Heart left ventricle (tissue), 16 donors: ENCODE data around the gene PACSIN1. TPM values are rescaled to one million over a fixed set of nuclear protein-coding genes. Genes with fewer than 3 reads are reported as not detected.

Experiments used
- ATAC-seq, 4 donors: fragments of 200-7000 bp; cut with Tn5 transposase; one replicate each; pipeline ENCODE4 v1.9.1; 2020 to 2022; ENCODE audit warnings: moderate library complexity in 4 of 4, mild to moderate bottlenecking in 3 of 4, moderate number of reproducible peaks in 1 of 4
- DNase-seq, 5 donors: peaks; one replicate each; pipeline ENCODE4 v3.0.0-alpha.2; 2020
- H3K27ac ChIP-seq, 12 donors: fragments of 200-600 bp; sonication (generic) in 4 of 12; one replicate each; pipeline versions ENCODE4 v1.5.0 to v1.8.0; 2016 to 2022; ENCODE audit warnings: mild to moderate bottlenecking in 2 of 12
- H3K27me3 ChIP-seq, 9 donors: fragments of 200-600 bp; sonication (generic) in 2 of 9; one replicate each; pipeline versions ENCODE4 v1.5.1 to v1.8.0; 2016 to 2022; ENCODE audit warnings: mild to moderate bottlenecking in 3 of 9
- H3K36me3 ChIP-seq, 9 donors: fragments of 200-600 bp; sonication (generic) in 2 of 9; one replicate each; pipeline versions ENCODE4 v1.5.0 to v1.8.0; 2018 to 2022; ENCODE audit warnings: mild to moderate bottlenecking in 2 of 9
- H3K4me1 ChIP-seq, 12 donors: fragments of 200-600 bp; sonication (generic) in 4 of 12; one replicate each; pipeline versions ENCODE4 v1.5.0 to v1.8.0; 2016 to 2022; ENCODE audit warnings: mild to moderate bottlenecking in 3 of 12
- H3K4me3 ChIP-seq, 12 donors: fragments of 200-600 bp; sonication (generic) in 4 of 12; one replicate each; pipeline versions ENCODE4 v1.5.0 to v1.8.0; 2017 to 2022; ENCODE audit warnings: mild to moderate bottlenecking in 9 of 12, moderate library complexity in 4 of 12
- H3K9me3 ChIP-seq, 12 donors: fragments of 200-600 bp; sonication (generic) in 4 of 12; one replicate each; pipeline versions ENCODE4 v1.5.0 to v1.8.0; 2016 to 2022; ENCODE audit warnings: mild to moderate bottlenecking in 1 of 12
- POLR2A ChIP-seq, 2 donors: fragments of 450-650 bp; IDR thresholded peaks; one replicate each; pipeline ENCODE4 v1.6.1; 2017; ENCODE audit warnings: antibody characterized with exemption in 2 of 2, mild to moderate bottlenecking in 2 of 2, moderate library complexity in 2 of 2
- WGBS, 4 donors: extraction: QIAGEN DNeasy Blood & Tissue Kit in 2 of 4; methylation state at CpG; one replicate each; pipeline versions ENCODE4 v1.1.5 to v1.1.7; 2013 to 2018; 5-methylcytosine and 5-hydroxymethylcytosine counted together
- intact Hi-C, 10 donors: fragments of 100-400 bp; cut with DNase I; formaldehyde crosslinking; loops; one replicate each; pipeline versions ENCODE4 v1.11.1 to v1.14.2; 2022
- polyA plus RNA-seq, 2 donors: library from polyadenylated mRNA; stranded (reverse); fragments of 200-250 nt; gene quantifications; one replicate each; pipeline ENCODE4 v1.2.3, GENCODE V29; 2013
- total RNA-seq, 9 donors: library from RNA; depleted of rRNA in 2 of 9; stranded (reverse); fragments of >200 nt in 2 of 9; fragmentation: NEBNext Ultra II Directional in 3 of 9; extraction: Animal tissue kit (Norgen Biotek cat#: 25700) in 3 of 9; gene quantifications; one replicate each; pipeline versions ENCODE4 v1.1.0 to v1.2.4, GENCODE V29; 2016 to 2023
- TF ChIP-seq, protein P1 (sequence below), 12 donors: fragments of 200-600 bp; sonication (generic) in 4 of 12; IDR thresholded peaks; one replicate each; pipeline versions ENCODE4 v1.5.0 to v1.8.0; 2018 to 2022; ENCODE audit warnings: antibody characterized with exemption in 12 of 12, mild to moderate bottlenecking in 5 of 12
- donor health status: ischemic (EF 13 %, LVEDD 7.1; RV severe dilation, severe dysfunction).
- donor health status: healthy with polysubstance abuse.
- donor health status: DM: no; HTN: yes; CAD: no.
- donor health status: DM: no; HTN: no; CAD: no.
- donor health status: ischemic (EF 25% LVEDD 6.9; RV normal size, moderate dysfunction).
- donor health status: ischemic (EF 25% LVEDD 5.7; RV mildly dilated, moderate dysfunction).
- donor health status: healthy.
- donor health status: DM: yes; HTN: yes; CAD: no.
- donor health status: ischemic (EF 35%, LVEDD 5.7; RV mildly dilated, moderate dysfunction).
- donor health status: nonischemic (EF 11% LVEDD 7.7; RV severe dilation, severe dysfunction).
- donor health status: DM: yes; HTN: yes; CAD: no.
- donor health status: PGD.
- donor health status: ischemic (EF 29% LVEDD 5.4; RV normal size, mild dysfunction).
- donor health status: nonischemic (EF 23%, LVEDD 6.1; RV moderate dilation, normal function).

The PACSIN1 gene
- total and polyA plus RNA-seq, 11 donors, result 1.6 to 12.7 (median 6.0) TPM

DNA sequence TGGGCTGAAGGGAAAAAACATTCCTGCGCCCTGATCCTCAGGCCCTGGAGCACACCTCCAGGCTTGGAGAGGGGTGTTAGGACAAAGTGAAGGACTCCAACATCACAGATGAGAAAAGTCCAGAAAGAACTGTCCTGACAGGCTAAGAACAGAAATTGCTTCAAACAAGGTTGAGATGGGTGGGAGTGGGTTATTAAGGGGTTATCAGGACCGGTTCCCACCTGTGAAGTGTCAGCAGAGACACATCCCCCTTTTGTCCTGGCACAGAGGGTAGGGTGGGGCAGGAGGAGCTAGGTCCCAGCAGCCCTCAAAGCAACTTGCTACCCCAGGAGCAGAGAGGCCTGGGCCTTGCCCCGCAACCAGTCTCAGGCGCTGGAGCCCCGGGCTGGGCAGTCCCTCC, 86.7 kb downstream of the PACSIN1 start:
- Histone ChIP-seq H3K36me3 (no peaks in the 10 kb centered on the region), H3K27me3 (no peaks in the 10 kb centered on the region), H3K4me1 (no peaks in the 10 kb centered on the region), H3K4me3 (no peak overlapping the region), H3K9me3 (no peaks in the 10 kb centered on the region), H3K27ac (no peak overlapping the region)
- intact Hi-C loops, result no loop called here
- 82 to 95% (median 91%) methylated on average over 5 of the region's 5 CpGs for WGBS, 4 donors
- ATAC-seq (no peak), DNase-seq (no peak)
- TF ChIP-seq POLR2A (IDR thresholded peaks at IDR 0.05), result no peak
- TF ChIP-seq, protein P1, sequence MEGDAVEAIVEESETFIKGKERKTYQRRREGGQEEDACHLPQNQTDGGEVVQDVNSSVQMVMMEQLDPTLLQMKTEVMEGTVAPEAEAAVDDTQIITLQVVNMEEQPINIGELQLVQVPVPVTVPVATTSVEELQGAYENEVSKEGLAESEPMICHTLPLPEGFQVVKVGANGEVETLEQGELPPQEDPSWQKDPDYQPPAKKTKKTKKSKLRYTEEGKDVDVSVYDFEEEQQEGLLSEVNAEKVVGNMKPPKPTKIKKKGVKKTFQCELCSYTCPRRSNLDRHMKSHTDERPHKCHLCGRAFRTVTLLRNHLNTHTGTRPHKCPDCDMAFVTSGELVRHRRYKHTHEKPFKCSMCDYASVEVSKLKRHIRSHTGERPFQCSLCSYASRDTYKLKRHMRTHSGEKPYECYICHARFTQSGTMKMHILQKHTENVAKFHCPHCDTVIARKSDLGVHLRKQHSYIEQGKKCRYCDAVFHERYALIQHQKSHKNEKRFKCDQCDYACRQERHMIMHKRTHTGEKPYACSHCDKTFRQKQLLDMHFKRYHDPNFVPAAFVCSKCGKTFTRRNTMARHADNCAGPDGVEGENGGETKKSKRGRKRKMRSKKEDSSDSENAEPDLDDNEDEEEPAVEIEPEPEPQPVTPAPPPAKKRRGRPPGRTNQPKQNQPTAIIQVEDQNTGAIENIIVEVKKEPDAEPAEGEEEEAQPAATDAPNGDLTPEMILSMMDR (IDR thresholded peaks at IDR 0.05), result no peak

DNA sequence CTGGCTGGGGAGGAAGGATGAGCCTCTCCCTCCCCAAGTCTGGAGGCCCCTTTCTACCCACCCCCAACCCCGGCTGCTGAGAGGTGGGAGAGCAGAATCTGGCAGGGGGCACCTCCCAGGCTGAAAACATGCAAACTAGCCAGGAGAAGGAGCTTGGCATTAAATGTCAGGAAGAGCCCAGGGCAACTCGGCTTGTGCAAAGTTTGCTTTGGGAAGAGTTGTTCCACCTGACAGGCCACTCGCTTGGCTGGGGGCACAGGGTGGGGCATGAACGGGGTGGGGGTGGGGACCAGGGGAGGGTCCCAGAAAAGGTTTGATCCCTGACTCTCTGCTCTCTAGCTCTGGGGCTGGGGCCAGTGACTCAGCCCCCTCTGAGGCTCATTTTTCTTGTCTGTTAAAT, 87.3 kb downstream of the PACSIN1 start:
- Histone ChIP-seq H3K9me3 (peaks cover 0 to 4% (median 0%) of the 10 kb centered on the region in 12 donors), H3K27ac (no peak overlapping the region), H3K4me3 (no peak overlapping the region), H3K27me3 (no peaks in the 10 kb centered on the region), H3K4me1 (no peaks in the 10 kb centered on the region), H3K36me3 (no peaks in the 10 kb centered on the region)
- WGBS, 4 donors, result 79 to 88% (median 84%) methylated on average over 4 of the region's 4 CpGs
- intact Hi-C loops, result no loop called here
- DNase-seq (no peak), ATAC-seq (no peak)
- no peak for TF ChIP-seq POLR2A (IDR thresholded peaks at IDR 0.05)
- TF ChIP-seq, protein P1 (IDR thresholded peaks at IDR 0.05), result no peak

DNA sequence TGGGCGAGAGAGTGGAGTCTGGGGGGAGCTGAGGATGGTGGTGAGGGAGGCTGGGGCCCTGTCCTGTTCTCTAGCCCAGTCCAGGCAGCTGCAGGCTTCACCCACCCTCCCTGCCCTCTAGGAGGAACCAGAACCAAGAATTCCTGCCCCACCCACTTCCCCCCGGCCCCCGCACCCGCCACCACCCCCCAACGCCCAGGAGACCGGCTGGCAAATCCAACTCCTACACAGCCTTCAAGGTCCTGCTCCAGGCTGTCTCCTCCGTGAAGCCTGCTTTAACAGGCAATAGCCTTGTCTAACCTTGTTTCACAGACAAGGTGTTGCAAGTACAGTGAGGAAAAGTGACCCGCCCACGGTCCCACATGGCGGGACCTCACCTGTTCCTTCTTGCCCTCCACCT, 87.9 kb downstream of the PACSIN1 start:
- intact Hi-C loops, result no loop called here
- H3K4me3 ChIP-seq, result no peak overlapping the region
- H3K27me3 ChIP-seq, result no peaks in the 10 kb centered on the region
- H3K36me3 ChIP-seq, result no peaks in the 10 kb centered on the region
- no peak for ATAC-seq
- TF ChIP-seq, protein P1 (IDR thresholded peaks at IDR 0.05), result no peak
- no peak for TF ChIP-seq POLR2A (IDR thresholded peaks at IDR 0.05)
- 74 to 83% (median 77%) methylated on average over 7 to 10 of the region's 10 CpGs for WGBS, 4 donors
- H3K4me1 ChIP-seq, result no peaks in the 10 kb centered on the region
- H3K27ac ChIP-seq, result no peak overlapping the region
- peaks cover 0 to 9% (median 0%) of the 10 kb centered on the region in 12 donors for H3K9me3 ChIP-seq
- no peak for DNase-seq

DNA sequence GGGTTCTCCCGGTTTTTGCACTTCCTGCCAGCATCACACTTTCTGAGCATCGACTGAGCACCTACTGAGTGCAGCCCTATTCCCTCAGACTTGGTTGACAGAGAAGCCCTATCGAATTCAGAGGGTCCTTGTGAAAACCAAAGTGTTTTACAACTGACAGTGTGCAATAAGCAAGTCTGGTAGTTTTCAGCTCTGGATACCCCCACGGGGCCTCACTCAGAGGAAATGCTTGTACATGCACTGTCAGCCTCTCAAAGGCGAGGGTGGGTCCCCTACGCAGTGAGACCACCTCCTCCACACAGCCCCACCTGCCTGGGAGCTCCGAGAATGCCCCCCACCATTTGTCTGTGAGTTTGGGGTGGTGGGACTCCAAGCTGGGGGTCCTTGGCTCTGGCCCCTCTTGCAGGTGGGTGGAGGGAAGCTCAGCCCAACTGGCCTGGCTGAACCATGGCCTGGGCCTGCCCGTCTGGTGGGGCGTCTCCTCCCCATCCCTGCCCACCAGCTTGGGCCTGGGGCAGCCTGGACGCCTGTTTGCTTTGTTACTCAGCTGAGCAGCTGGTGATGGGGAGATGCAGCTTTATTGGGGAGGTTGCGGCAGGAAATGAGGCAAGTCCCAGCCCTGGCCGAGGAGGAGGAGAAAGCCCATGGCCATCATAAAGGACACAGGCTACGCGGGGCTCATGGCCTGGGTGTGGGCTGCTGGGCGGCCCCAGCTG, 88.6 kb downstream of the PACSIN1 start:
- TF ChIP-seq, protein P1 (IDR thresholded peaks at IDR 0.05), result no peak
- no peak for TF ChIP-seq POLR2A (IDR thresholded peaks at IDR 0.05)
- Histone ChIP-seq H3K9me3 (peaks cover 0 to 9% (median 0%) of the 10 kb centered on the region in 12 donors), H3K36me3 (no peaks in the 10 kb centered on the region), H3K27me3 (no peaks in the 10 kb centered on the region), H3K4me3 (no peak overlapping the region), H3K27ac (no peak overlapping the region), H3K4me1 (no peaks in the 10 kb centered on the region)
- 50 to 74% (median 58%) methylated on average over 12 to 15 of the region's 15 CpGs for WGBS, 4 donors
- DNase-seq (no peak), ATAC-seq (no peak)
- intact Hi-C loops, result no loop called here
